ENCODE data around the gene CCDC201. TPM values are rescaled to one million over a fixed set of nuclear protein-coding genes. Genes with fewer than 3 reads are reported as not detected.

Gene CCDC201
- total RNA-seq, 4 donors from 2014 or later: not detected

DNA sequence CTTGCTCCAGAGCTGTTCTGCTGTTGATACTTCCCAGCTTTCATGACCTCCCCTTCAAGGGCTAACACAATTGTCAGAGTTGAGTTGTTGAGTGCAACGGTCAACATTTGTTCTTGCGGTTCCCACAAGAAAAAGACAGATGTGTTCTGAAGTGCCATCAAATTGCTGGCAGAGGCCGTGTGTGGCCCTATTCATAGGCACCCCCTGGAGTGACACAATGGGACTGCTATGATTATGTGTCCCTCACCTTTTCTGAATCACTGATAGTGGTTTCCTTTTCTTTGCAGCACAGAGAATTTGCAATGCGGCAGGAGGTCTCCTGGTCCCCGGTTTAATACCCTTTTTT lies 9.6 kb upstream of the CCDC201 start:
- ATAC-seq (ENCODE audit: low FRiP score) (no peak), DNase-seq (ENCODE audit: low spot score) (no peak)
- TF ChIP-seq, protein P1, sequence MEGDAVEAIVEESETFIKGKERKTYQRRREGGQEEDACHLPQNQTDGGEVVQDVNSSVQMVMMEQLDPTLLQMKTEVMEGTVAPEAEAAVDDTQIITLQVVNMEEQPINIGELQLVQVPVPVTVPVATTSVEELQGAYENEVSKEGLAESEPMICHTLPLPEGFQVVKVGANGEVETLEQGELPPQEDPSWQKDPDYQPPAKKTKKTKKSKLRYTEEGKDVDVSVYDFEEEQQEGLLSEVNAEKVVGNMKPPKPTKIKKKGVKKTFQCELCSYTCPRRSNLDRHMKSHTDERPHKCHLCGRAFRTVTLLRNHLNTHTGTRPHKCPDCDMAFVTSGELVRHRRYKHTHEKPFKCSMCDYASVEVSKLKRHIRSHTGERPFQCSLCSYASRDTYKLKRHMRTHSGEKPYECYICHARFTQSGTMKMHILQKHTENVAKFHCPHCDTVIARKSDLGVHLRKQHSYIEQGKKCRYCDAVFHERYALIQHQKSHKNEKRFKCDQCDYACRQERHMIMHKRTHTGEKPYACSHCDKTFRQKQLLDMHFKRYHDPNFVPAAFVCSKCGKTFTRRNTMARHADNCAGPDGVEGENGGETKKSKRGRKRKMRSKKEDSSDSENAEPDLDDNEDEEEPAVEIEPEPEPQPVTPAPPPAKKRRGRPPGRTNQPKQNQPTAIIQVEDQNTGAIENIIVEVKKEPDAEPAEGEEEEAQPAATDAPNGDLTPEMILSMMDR (IDR thresholded peaks at IDR 0.05): no peak

DNA sequence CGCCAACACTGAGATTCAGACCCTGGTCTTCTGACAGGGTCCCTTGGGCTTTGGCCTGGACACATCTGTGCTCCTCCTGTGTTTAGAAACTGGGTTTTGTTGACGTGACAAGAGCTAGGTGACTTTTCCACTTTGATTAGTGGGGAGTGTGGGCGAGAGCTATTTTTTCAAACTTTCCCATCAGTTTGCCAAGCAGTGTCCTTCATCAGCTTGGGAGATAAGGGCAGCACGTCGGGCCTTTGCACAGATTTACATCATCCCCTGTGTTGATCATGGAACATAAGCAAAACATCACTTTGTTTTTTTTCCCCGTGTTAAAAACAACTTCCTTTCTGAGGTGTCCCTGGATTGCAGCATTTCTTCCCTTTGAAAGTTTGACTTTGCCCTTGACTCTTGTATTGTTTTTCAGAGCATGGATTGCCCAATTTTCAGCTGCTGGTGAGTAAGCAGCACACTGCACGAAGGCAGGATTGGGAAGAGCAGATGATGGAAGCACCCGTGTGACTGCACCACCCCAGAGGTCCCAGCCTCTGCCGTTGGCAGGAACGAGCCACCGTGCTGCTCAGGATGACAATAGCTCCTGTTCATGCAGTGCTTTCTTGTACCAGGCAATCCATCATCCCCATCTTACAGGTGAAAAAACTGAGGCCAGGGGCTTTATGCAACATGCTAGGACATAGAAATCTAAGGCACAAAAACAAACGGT lies 9.0 kb upstream of the CCDC201 start:
- TF ChIP-seq, protein P1 (IDR thresholded peaks at IDR 0.05): no peak
- DNase-seq (ENCODE audit: low spot score): no peak
- no peak for ATAC-seq (ENCODE audit: low FRiP score)

DNA sequence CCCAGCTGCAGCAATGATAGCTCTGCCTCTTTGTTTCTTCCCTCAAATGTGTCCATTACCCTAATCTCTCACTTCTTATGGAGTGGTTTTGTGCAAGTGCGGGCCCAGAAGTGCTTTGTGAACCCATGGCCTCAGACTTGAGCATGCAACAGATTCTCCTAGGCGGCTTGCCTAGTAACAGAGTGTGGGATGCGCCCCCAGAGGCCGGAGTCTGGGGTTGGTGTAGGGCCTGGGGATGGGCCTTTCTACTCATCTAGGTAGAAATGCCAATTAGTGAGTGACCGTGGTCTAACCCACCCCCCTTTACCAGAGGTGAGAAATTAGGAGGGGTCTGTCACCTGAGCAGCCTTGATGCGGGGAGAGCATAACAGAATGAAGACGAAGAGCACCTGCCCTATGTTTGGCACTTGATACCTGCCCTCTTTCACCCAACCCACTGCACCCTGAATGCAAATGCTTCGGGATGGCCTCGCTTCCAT lies 8.4 kb upstream of the CCDC201 start:
- DNase-seq (ENCODE audit: low spot score): no peak
- ATAC-seq (ENCODE audit: low FRiP score): no peak
- TF ChIP-seq, protein P1 (IDR thresholded peaks at IDR 0.05): no peak

DNA sequence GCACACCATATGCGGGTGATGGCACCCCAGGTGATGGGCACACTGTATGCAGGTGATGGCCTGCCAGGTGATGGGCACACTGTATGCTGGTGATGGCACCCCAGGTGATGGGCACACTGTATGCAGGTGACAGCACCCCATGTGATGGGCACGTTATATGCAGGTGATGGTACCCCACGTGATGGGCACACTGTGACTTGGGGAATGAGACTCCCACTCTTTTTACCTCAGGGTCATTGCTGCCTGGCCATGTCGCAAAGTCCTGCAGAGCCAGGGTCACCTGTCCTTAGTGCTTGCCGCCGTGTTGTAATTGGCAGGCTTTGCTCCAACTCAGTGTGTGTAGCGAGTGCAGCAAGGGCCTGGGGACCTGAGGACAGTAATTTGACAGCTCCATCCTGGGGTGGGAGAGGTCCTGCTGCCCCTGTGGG lies 7.6 kb upstream of the CCDC201 start:
- TF ChIP-seq, protein P1 (IDR thresholded peaks at IDR 0.05): no peak
- ATAC-seq (ENCODE audit: low FRiP score) (no peak), DNase-seq (ENCODE audit: low spot score) (no peak)

DNA sequence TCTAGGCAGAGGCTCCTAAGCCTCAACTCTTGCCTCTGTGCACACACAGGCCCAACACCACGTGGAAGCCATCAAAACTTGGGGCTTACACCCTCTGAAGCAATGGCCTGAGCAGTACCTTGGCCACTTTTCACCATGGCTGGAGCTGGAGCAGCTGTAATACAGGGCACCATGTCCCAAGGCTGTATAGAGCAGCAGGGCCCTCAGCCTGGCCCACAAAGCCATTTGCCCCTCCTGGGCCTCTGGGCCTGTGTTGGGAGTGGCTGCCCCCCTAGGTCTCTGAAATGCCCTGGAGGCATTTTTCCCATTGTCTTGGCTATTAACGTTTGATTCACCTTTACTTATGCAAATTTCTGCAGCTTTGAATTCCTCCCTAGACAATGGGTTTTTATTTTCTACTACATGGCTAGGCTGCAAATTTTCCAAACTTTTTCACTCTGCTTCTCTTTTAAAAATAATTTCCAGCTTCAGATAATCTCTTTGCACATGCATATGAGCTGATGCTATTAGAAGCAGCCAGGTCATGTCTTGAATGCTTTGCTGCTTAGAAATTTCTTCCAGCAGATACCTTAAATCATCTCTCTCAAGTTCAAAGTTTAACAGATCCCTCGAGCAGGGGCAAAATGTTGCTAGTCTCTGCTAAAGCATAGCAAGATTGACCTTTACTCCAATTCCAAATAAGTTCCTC lies 5.7 kb upstream of the CCDC201 start:
- ATAC-seq (ENCODE audit: low FRiP score): no peak
- TF ChIP-seq, protein P1 (IDR thresholded peaks at IDR 0.05): no peak
- no peak for DNase-seq (ENCODE audit: low spot score)

DNA sequence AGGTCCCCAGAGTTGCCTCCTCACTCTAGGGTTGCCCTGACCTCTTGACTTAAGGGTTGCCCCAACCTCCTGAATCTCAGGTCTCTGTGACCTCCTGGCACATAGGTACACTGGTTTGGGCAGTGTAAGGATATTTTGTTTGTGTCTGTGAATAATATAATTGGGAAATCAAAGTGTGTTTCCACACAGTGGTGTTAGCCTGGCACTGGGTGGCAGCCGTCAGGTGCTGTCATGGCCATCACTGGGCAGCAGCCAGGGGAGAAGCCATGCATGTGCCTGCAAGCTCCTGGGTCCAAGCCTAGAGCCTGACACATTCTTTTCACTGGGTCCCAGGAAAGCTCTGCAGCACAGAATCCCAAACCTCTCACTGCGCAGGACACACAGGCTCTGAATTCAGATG lies 3.6 kb upstream of the CCDC201 start:
- ATAC-seq (ENCODE audit: low FRiP score) (no peak), DNase-seq (ENCODE audit: low spot score) (no peak)
- TF ChIP-seq, protein P1 (IDR thresholded peaks at IDR 0.05): no peak
